ENCODE measurements around the gene JDP2. TPM values are rescaled to one million over a fixed set of nuclear protein-coding genes. Genes with fewer than 3 reads are reported as not detected.

JDP2 gene
- total RNA-seq, 1 donor from 2014 or later = 79.5 TPM

DNA sequence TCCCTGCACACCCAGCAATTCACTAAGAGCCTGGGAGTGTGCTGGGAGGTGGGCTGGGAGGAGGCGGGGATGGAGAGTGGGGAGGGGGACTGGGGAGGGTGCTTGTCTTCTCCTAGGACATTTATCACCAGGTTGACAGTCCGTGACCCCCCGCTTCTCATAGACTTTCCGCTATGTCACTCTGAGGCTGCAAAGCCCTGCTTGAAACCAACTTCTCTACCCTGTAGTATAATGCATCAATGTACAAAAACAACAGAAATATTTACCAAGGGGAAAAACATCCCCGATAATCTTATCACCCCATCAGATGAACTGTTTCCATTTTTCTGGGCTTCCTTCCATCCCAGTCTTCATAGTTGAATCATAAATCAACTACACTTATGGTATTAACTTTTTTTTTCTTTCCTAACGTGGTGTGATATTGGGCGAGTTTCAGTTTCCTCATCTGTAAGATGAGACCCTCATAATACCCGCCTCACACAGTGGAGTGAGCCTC lies 65.8 kb downstream of the JDP2 start:
- no peak for FAIRE-seq
- H3K4me1 ChIP-seq (ENCODE audit: insufficient read depth, low read length) = no peaks in the 10 kb centered on the region
- peaks cover 12% of the 10 kb centered on the region for H3K9me3 Mint-ChIP-seq (ENCODE audit: unreplicated experiment)
- DNase-seq (ENCODE audit: low read depth) = no peak
- no peaks in the 10 kb centered on the region for H3K36me3 ChIP-seq (ENCODE audit: insufficient read depth, low read length)
- H3K4me2 ChIP-seq (ENCODE audit: low read length) = no peak overlapping the region
- peaks cover 15% of the 10 kb centered on the region for H3K27me3 Mint-ChIP-seq (ENCODE audit: low read depth, unreplicated experiment)
- H2AFZ ChIP-seq (ENCODE audit: low read depth, low read length) = no peak overlapping the region
- no peak overlapping the region for H3K4me3 Mint-ChIP-seq (ENCODE audit: unreplicated experiment)
- no peaks in the 10 kb centered on the region for H3K9me3 ChIP-seq (ENCODE audit: insufficient read depth, low read depth, low read length)
- no peaks in the 10 kb centered on the region for H3K79me2 ChIP-seq (ENCODE audit: insufficient read depth, low read length)
- no peak overlapping the region for H3K27ac ChIP-seq (ENCODE audit: low read depth, low read length)
- peaks cover 4% of the 10 kb centered on the region for H3K4me1 Mint-ChIP-seq (ENCODE audit: low read depth, unreplicated experiment)
- no peaks in the 10 kb centered on the region for H3K27me3 ChIP-seq (ENCODE audit: insufficient read depth, low read length)
- H4K20me1 ChIP-seq (ENCODE audit: insufficient read depth, low read length) = no peaks in the 10 kb centered on the region
- no peak overlapping the region for H3K9ac ChIP-seq (ENCODE audit: low read length)
- no peak overlapping the region for H3K27ac Mint-ChIP-seq (ENCODE audit: unreplicated experiment)
- peaks cover 2% of the 10 kb centered on the region for H3K36me3 Mint-ChIP-seq (ENCODE audit: low read depth, unreplicated experiment)
- no peak overlapping the region for H3K4me3 ChIP-seq (ENCODE audit: insufficient read depth, low read depth, low read length)
- no peak for TF ChIP-seq EZH2 (IDR thresholded peaks at IDR 0.05; ENCODE audit: insufficient read depth, low read length)
- TF ChIP-seq, protein P1, sequence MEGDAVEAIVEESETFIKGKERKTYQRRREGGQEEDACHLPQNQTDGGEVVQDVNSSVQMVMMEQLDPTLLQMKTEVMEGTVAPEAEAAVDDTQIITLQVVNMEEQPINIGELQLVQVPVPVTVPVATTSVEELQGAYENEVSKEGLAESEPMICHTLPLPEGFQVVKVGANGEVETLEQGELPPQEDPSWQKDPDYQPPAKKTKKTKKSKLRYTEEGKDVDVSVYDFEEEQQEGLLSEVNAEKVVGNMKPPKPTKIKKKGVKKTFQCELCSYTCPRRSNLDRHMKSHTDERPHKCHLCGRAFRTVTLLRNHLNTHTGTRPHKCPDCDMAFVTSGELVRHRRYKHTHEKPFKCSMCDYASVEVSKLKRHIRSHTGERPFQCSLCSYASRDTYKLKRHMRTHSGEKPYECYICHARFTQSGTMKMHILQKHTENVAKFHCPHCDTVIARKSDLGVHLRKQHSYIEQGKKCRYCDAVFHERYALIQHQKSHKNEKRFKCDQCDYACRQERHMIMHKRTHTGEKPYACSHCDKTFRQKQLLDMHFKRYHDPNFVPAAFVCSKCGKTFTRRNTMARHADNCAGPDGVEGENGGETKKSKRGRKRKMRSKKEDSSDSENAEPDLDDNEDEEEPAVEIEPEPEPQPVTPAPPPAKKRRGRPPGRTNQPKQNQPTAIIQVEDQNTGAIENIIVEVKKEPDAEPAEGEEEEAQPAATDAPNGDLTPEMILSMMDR (IDR thresholded peaks at IDR 0.05; ENCODE audit: insufficient read depth, low read depth, low read length) = no peak

DNA sequence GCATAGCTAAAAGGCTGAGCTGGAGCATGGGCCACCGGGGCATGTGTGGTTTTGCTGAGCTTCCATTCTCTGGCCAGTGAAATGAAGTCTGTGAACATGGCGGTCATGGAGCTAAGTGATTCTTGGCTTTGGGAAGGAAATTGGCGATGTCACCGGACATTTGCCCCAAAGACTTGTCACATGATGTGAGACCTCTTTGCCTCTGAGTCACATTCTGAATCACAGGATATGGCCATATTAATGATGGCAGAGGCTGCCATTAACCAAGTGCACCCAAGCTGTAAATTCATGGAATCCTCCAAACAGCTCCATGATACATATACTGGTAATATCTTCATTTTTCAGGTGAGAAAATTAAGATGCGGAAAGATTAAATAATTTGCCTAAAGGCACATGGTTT lies 67.1 kb downstream of the JDP2 start:
- Histone ChIP-seq H3K4me1 (ENCODE audit: insufficient read depth, low read length) (no peaks in the 10 kb centered on the region), H4K20me1 (ENCODE audit: insufficient read depth, low read length) (no peaks in the 10 kb centered on the region), H3K27me3 (ENCODE audit: insufficient read depth, low read length) (no peaks in the 10 kb centered on the region), H3K9ac (ENCODE audit: low read length) (no peak overlapping the region), H3K79me2 (ENCODE audit: insufficient read depth, low read length) (no peaks in the 10 kb centered on the region), H3K4me3 (ENCODE audit: insufficient read depth, low read depth, low read length) (no peak overlapping the region), H2AFZ (ENCODE audit: low read depth, low read length) (no peak overlapping the region), H3K4me2 (ENCODE audit: low read length) (no peak overlapping the region), H3K9me3 (ENCODE audit: insufficient read depth, low read depth, low read length) (no peaks in the 10 kb centered on the region), H3K27ac (ENCODE audit: low read depth, low read length) (no peak overlapping the region), H3K36me3 (ENCODE audit: insufficient read depth, low read length) (no peaks in the 10 kb centered on the region)
- DNase-seq (ENCODE audit: low read depth) = no peak
- H3K36me3 Mint-ChIP-seq (ENCODE audit: low read depth, unreplicated experiment) = peaks cover 2% of the 10 kb centered on the region
- H3K27ac Mint-ChIP-seq (ENCODE audit: unreplicated experiment) = no peak overlapping the region
- no peak overlapping the region for H3K4me3 Mint-ChIP-seq (ENCODE audit: unreplicated experiment)
- peaks cover 4% of the 10 kb centered on the region for H3K4me1 Mint-ChIP-seq (ENCODE audit: low read depth, unreplicated experiment)
- peaks cover 15% of the 10 kb centered on the region for H3K27me3 Mint-ChIP-seq (ENCODE audit: low read depth, unreplicated experiment)
- TF ChIP-seq, protein P1 (IDR thresholded peaks at IDR 0.05; ENCODE audit: insufficient read depth, low read depth, low read length) = no peak
- peaks cover 12% of the 10 kb centered on the region for H3K9me3 Mint-ChIP-seq (ENCODE audit: unreplicated experiment)
- FAIRE-seq = no peak

DNA sequence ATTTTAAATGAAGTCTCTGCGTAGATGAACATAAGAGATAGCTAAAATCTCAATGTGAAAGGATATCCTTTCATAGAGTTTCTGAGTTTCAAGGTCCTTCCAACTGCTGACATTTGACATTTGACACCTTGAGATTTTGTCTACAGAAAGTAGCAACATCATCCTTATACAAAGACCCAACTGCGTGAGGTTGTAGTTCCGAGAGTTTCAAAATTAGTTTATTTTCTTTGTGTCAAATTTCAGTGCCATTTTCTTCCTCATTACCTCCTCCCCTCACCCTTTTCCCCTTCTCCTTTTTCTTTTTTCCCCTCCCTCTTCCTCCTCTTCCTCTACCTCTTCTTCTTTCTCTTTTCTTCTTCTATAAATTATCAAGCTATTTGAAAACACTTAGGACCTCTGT lies 67.6 kb downstream of the JDP2 start:
- DNase-seq (ENCODE audit: low read depth) (no peak), FAIRE-seq (no peak)
- peaks cover 2% of the 10 kb centered on the region for H3K36me3 Mint-ChIP-seq (ENCODE audit: low read depth, unreplicated experiment)
- Histone ChIP-seq H3K27ac (ENCODE audit: low read depth, low read length) (no peak overlapping the region), H3K9me3 (ENCODE audit: insufficient read depth, low read depth, low read length) (no peaks in the 10 kb centered on the region), H3K9ac (ENCODE audit: low read length) (no peak overlapping the region), H3K4me2 (ENCODE audit: low read length) (no peak overlapping the region), H3K27me3 (ENCODE audit: insufficient read depth, low read length) (no peaks in the 10 kb centered on the region), H3K79me2 (ENCODE audit: insufficient read depth, low read length) (no peaks in the 10 kb centered on the region), H3K4me1 (ENCODE audit: insufficient read depth, low read length) (no peaks in the 10 kb centered on the region), H4K20me1 (ENCODE audit: insufficient read depth, low read length) (no peaks in the 10 kb centered on the region), H2AFZ (ENCODE audit: low read depth, low read length) (no peak overlapping the region), H3K36me3 (ENCODE audit: insufficient read depth, low read length) (no peaks in the 10 kb centered on the region), H3K4me3 (ENCODE audit: insufficient read depth, low read depth, low read length) (no peak overlapping the region)
- peaks cover 15% of the 10 kb centered on the region for H3K27me3 Mint-ChIP-seq (ENCODE audit: low read depth, unreplicated experiment)
- no peak for TF ChIP-seq EZH2 (IDR thresholded peaks at IDR 0.05; ENCODE audit: insufficient read depth, low read length)
- TF ChIP-seq, protein P1 (IDR thresholded peaks at IDR 0.05; ENCODE audit: insufficient read depth, low read depth, low read length) = no peak
- peaks cover 12% of the 10 kb centered on the region for H3K9me3 Mint-ChIP-seq (ENCODE audit: unreplicated experiment)
- H3K4me3 Mint-ChIP-seq (ENCODE audit: unreplicated experiment) = no peak overlapping the region
- H3K4me1 Mint-ChIP-seq (ENCODE audit: low read depth, unreplicated experiment) = peaks cover 4% of the 10 kb centered on the region
- no peak overlapping the region for H3K27ac Mint-ChIP-seq (ENCODE audit: unreplicated experiment)
